ENCODE data around the gene ANKK1. TPM values are rescaled to one million over a fixed set of nuclear protein-coding genes. Genes with fewer than 3 reads are reported as not detected.

Gene ANKK1
- total RNA-seq, 1 donor from 2014 or later: 0.41 TPM

- DNase-seq (ENCODE audit: low spot score, unreplicated experiment): no peak
- Mint-ChIP-seq H3K4me3 (ENCODE audit: low read depth) (no peak overlapping the region), H3K27ac (no peak overlapping the region), H3K9me3 (ENCODE audit: low read depth) (no peaks in the 10 kb centered on the region), H3K36me3 (ENCODE audit: insufficient read depth) (no peaks in the 10 kb centered on the region), H3K4me1 (ENCODE audit: low read depth) (no peaks in the 10 kb centered on the region), H3K27me3 (peaks cover 20% of the 10 kb centered on the region)
- TF ChIP-seq CTCF (IDR thresholded peaks at IDR 0.05; ENCODE audit: unreplicated experiment): no peak
Measured at GRCh38 chr11:113408206-113408605, 20.6 kb downstream of the ANKK1 start.

- H3K27ac Mint-ChIP-seq: no peak overlapping the region
- peaks cover 15% of the 10 kb centered on the region for H3K27me3 Mint-ChIP-seq
- no peaks in the 10 kb centered on the region for H3K4me1 Mint-ChIP-seq (ENCODE audit: low read depth)
- TF ChIP-seq CTCF (IDR thresholded peaks at IDR 0.05; ENCODE audit: unreplicated experiment): no peak
- no peak for DNase-seq (ENCODE audit: low spot score, unreplicated experiment)
- H3K9me3 Mint-ChIP-seq (ENCODE audit: low read depth): no peaks in the 10 kb centered on the region
- H3K36me3 Mint-ChIP-seq (ENCODE audit: insufficient read depth): no peaks in the 10 kb centered on the region
- no peak overlapping the region for H3K4me3 Mint-ChIP-seq (ENCODE audit: low read depth)
Measured at GRCh38 chr11:113408887-113409286, 21.3 kb downstream of the ANKK1 start.

GRCh38 chr11:113409526-113409925, 21.9 kb downstream of the ANKK1 start:
- no peak for TF ChIP-seq CTCF (IDR thresholded peaks at IDR 0.05; ENCODE audit: unreplicated experiment)
- Mint-ChIP-seq H3K27ac (no peak overlapping the region), H3K4me1 (ENCODE audit: low read depth) (no peaks in the 10 kb centered on the region), H3K9me3 (ENCODE audit: low read depth) (no peaks in the 10 kb centered on the region), H3K27me3 (peaks cover 10% of the 10 kb centered on the region), H3K36me3 (ENCODE audit: insufficient read depth) (no peaks in the 10 kb centered on the region), H3K4me3 (ENCODE audit: low read depth) (no peak overlapping the region)
- DNase-seq (ENCODE audit: low spot score, unreplicated experiment): no peak

GRCh38 chr11:113410414-113411135, 23.0 kb downstream of the ANKK1 start:
- Mint-ChIP-seq H3K4me1 (ENCODE audit: low read depth) (no peaks in the 10 kb centered on the region), H3K9me3 (ENCODE audit: low read depth) (no peaks in the 10 kb centered on the region), H3K36me3 (ENCODE audit: insufficient read depth) (no peaks in the 10 kb centered on the region), H3K4me3 (ENCODE audit: low read depth) (no peak overlapping the region), H3K27ac (no peak overlapping the region), H3K27me3 (peaks cover 4% of the 10 kb centered on the region)
- TF ChIP-seq CTCF (IDR thresholded peaks at IDR 0.05; ENCODE audit: unreplicated experiment): no peak
- no peak for DNase-seq (ENCODE audit: low spot score, unreplicated experiment)

GRCh38 chr11:113411536-113411935, 24.0 kb downstream of the ANKK1 start:
- H3K27me3 Mint-ChIP-seq: peaks cover 2% of the 10 kb centered on the region
- H3K4me1 Mint-ChIP-seq (ENCODE audit: low read depth): no peaks in the 10 kb centered on the region
- no peaks in the 10 kb centered on the region for H3K36me3 Mint-ChIP-seq (ENCODE audit: insufficient read depth)
- H3K9me3 Mint-ChIP-seq (ENCODE audit: low read depth): no peaks in the 10 kb centered on the region
- TF ChIP-seq CTCF (IDR thresholded peaks at IDR 0.05; ENCODE audit: unreplicated experiment): no peak
- H3K4me3 Mint-ChIP-seq (ENCODE audit: low read depth): no peak overlapping the region
- DNase-seq (ENCODE audit: low spot score, unreplicated experiment): no peak
- no peak overlapping the region for H3K27ac Mint-ChIP-seq
